H1 (cell line): ENCODE measurements around the gene SRD5A3. TPM values are rescaled to one million over a fixed set of nuclear protein-coding genes. Genes with fewer than 3 reads are reported as not detected.

Experiments
- CTCF ChIA-PET: fragments of 300-600 bp; sonication (Branson Sonifier 250); formaldehyde crosslinking; loops from one replicate; lab custom pipeline; 2021; ENCODE audit not compliant: partially characterized antibody; lab: Charles Lee
- POLR2A ChIA-PET: fragments of 300-600 bp; sonication (Branson Sonifier 250); formaldehyde crosslinking; loops from one replicate; lab custom pipeline; 2021; ENCODE audit warnings: inconsistent platforms; ENCODE audit not compliant: partially characterized antibody; lab: Charles Lee
- DNase-seq, 2 experiments: peaks; one replicate each; pipeline versions ENCODE4 v3.0.0 to v3.0.0-alpha.2; 2010 to 2022; ENCODE audit warnings: low spot score in 2 of 2, low read depth in 1 of 2, mixed read lengths in 1 of 2
- FAIRE-seq: peaks from 2 replicates; lab custom pipeline; 2011; peaks lifted over from hg19 to GRCh38; lab: Jason Lieb, UNC
- H2AFZ ChIP-seq: 2 replicates; pipeline ENCODE4 v1.8.1; 2012; ENCODE audit warnings: low read length, inconsistent platforms
- H2AK5ac ChIP-seq: 2 replicates; pipeline ENCODE4 v1.6.1; 2013; ENCODE audit warnings: low read depth, low read length
- H2BK120ac ChIP-seq: replicated peaks from 2 replicates; pipeline ENCODE3; 2013; ENCODE audit warnings: low read depth, low read length, inconsistent platforms
- H2BK12ac ChIP-seq: 2 replicates; pipeline ENCODE4 v1.6.1; 2013; ENCODE audit warnings: low read depth, low read length
- H2BK15ac ChIP-seq: 2 replicates; pipeline ENCODE4 v1.6.1; 2013; ENCODE audit warnings: low read length
- H2BK20ac ChIP-seq: 2 replicates; pipeline ENCODE4 v1.6.1; 2013; ENCODE audit warnings: low read length
- H2BK5ac ChIP-seq: 2 replicates; pipeline ENCODE4 v1.6.1; 2013; ENCODE audit warnings: low read depth, low read length
- H3K14ac ChIP-seq: 2 replicates; pipeline ENCODE4 v1.6.1; 2013; ENCODE audit warnings: inconsistent platforms; ENCODE audit not compliant: insufficient read length
- H3K18ac ChIP-seq: 2 replicates; pipeline ENCODE4 v1.6.1; 2013; ENCODE audit warnings: low read length; ENCODE audit errors: extremely low read depth
- H3K23ac ChIP-seq: 2 replicates; pipeline ENCODE4 v1.6.1; 2013; ENCODE audit warnings: inconsistent platforms; ENCODE audit not compliant: insufficient read length
- H3K23me2 ChIP-seq: 2 replicates; pipeline ENCODE4 v1.6.1; 2013; ENCODE audit warnings: low read depth, low read length
- H3K27ac ChIP-seq: 2 replicates; pipeline ENCODE4 v1.6.1; 2011; ENCODE audit warnings: low read depth, low read length, inconsistent platforms
- H3K27me3 ChIP-seq, 4 experiments: replicated peaks in 1 of 4; 1 replicate in 1 of 4; 2 replicates in 3 of 4; pipeline versions ENCODE4 v1.6.1 to v1.8.1; 2011 to 2013; ENCODE audit warnings: low read length in 3 of 4, mild to moderate bottlenecking in 3 of 4, inconsistent platforms in 2 of 4, mixed read lengths in 2 of 4, moderate library complexity in 1 of 4; ENCODE audit not compliant: control insufficient read depth in 3 of 4, insufficient read depth in 3 of 4; ENCODE audit errors: extremely low read depth in 1 of 4
- H3K36me3 ChIP-seq, 4 experiments: 2 replicates each; pipeline versions ENCODE4 v1.6.1 to v1.8.1; 2011 to 2013; ENCODE audit warnings: mild to moderate bottlenecking in 4 of 4, low read length in 3 of 4, moderate library complexity in 2 of 4, control low read depth in 1 of 4, inconsistent platforms in 1 of 4; ENCODE audit not compliant: insufficient read depth in 4 of 4, control insufficient read depth in 2 of 4
- H3K4ac ChIP-seq: replicated peaks from 2 replicates; pipeline ENCODE3; 2013; ENCODE audit warnings: low read length, low read depth, mixed read lengths, inconsistent platforms; ENCODE audit not compliant: insufficient read length
- H3K4me1 ChIP-seq, 4 experiments: replicated peaks in 1 of 4; 1 replicate in 1 of 4; 2 replicates in 3 of 4; pipeline versions ENCODE4 v1.6.1 to v1.8.1; 2011 to 2013; ENCODE audit warnings: low read length in 3 of 4, inconsistent platforms in 2 of 4, mixed read lengths in 1 of 4; ENCODE audit not compliant: insufficient read depth in 4 of 4, control insufficient read depth in 3 of 4
- H3K4me2 ChIP-seq, 2 experiments: 2 replicates each; pipeline versions ENCODE4 v1.6.1 to v1.8.1; 2011 to 2013; ENCODE audit warnings: low read depth in 2 of 2, low read length in 2 of 2, control low read depth in 1 of 2, inconsistent platforms in 1 of 2, mild to moderate bottlenecking in 1 of 2; ENCODE audit not compliant: insufficient read depth in 1 of 2
- H3K4me3 ChIP-seq, 4 experiments: fragments of 200-600, 300-600 bp in 1 of 4; sonication (generic), shearing (Covaris generic), sonication (Bioruptor Twin) in 1 of 4; 2 replicates each; pipeline versions ENCODE4 v1.5.1 to v1.8.1; 2011 to 2016; ENCODE audit warnings: low read length in 4 of 4, low read depth in 3 of 4, control low read depth in 2 of 4, inconsistent platforms in 2 of 4, mild to moderate bottlenecking in 2 of 4, mixed read lengths in 1 of 4, moderate library complexity in 1 of 4; ENCODE audit not compliant: insufficient read depth in 2 of 4; ENCODE audit errors: extremely low read depth in 1 of 4
- H3K56ac ChIP-seq: replicated peaks from 2 replicates; pipeline ENCODE3; 2013; ENCODE audit warnings: low read depth, mild to moderate bottlenecking, mixed read lengths, low read length, inconsistent platforms; ENCODE audit not compliant: insufficient read length
- H3K79me1 ChIP-seq: 2 replicates; pipeline ENCODE4 v1.6.1; 2013; ENCODE audit warnings: low read depth, low read length, control low read depth
- H3K79me2 ChIP-seq, 2 experiments: 2 replicates each; pipeline versions ENCODE4 v1.6.1 to v1.8.1; 2012 to 2013; ENCODE audit warnings: low read length in 2 of 2, mild to moderate bottlenecking in 2 of 2, inconsistent platforms in 1 of 2; ENCODE audit not compliant: insufficient read depth in 2 of 2, control insufficient read depth in 1 of 2
- H3K9ac ChIP-seq, 4 experiments: replicated peaks in 1 of 4; 1 replicate in 1 of 4; 2 replicates in 3 of 4; pipeline versions ENCODE4 v1.6.1 to v1.8.1; 2011 to 2013; ENCODE audit warnings: low read depth in 3 of 4, low read length in 3 of 4, control low read depth in 2 of 4, mild to moderate bottlenecking in 2 of 4, moderate library complexity in 2 of 4, inconsistent platforms in 1 of 4; ENCODE audit errors: extremely low read depth in 1 of 4
- H3K9me3 ChIP-seq, 2 experiments: 2 replicates each; pipeline versions ENCODE4 v1.6.1 to v1.8.1; 2012 to 2013; ENCODE audit warnings: mild to moderate bottlenecking in 2 of 2, moderate library complexity in 2 of 2, control low read depth in 1 of 2, inconsistent platforms in 1 of 2, low read depth in 1 of 2, low read length in 1 of 2, mixed read lengths in 1 of 2; ENCODE audit not compliant: insufficient read depth in 2 of 2
- H4K20me1 ChIP-seq, 2 experiments: replicated peaks in 1 of 2; 2 replicates each; pipeline versions ENCODE3 to v1.8.1; 2011 to 2013; ENCODE audit warnings: inconsistent platforms in 2 of 2, low read length in 2 of 2, mild to moderate bottlenecking in 1 of 2; ENCODE audit not compliant: insufficient read depth in 2 of 2, control insufficient read depth in 1 of 2
- H4K5ac ChIP-seq: 2 replicates; pipeline ENCODE4 v1.6.1; 2013; ENCODE audit warnings: low read length, low read depth, mixed read lengths, inconsistent platforms; ENCODE audit not compliant: insufficient read length
- H4K8ac ChIP-seq: 2 replicates; pipeline ENCODE4 v1.8.0; 2013; ENCODE audit warnings: mild to moderate bottlenecking, moderate library complexity, low read length, inconsistent platforms; ENCODE audit not compliant: insufficient read depth; ENCODE audit errors: extremely low read depth
- H4K91ac ChIP-seq: replicated peaks from 2 replicates; pipeline ENCODE3; 2013; ENCODE audit warnings: low read length, mixed read lengths, inconsistent platforms; ENCODE audit not compliant: insufficient read length
- CEBPB ChIP-seq: IDR thresholded peaks from 2 replicates; pipeline ENCODE4 v1.6.1; 2012; ENCODE audit warnings: low read depth, low read length
- EP300 ChIP-seq, 2 experiments: IDR thresholded peaks; 1 replicate in 1 of 2; 2 replicates in 1 of 2; pipeline ENCODE4 v1.6.1; 2011 to 2012; ENCODE audit warnings: low read depth in 2 of 2, low read length in 2 of 2, mild to moderate bottlenecking in 2 of 2, borderline replicate concordance in 1 of 2, inconsistent platforms in 1 of 2, moderate library complexity in 1 of 2
- JUN ChIP-seq: IDR thresholded peaks from 2 replicates; pipeline ENCODE4 v1.6.1; 2011; ENCODE audit warnings: low read depth, mild to moderate bottlenecking, improper control_type of control experiment, low read length
- NANOG ChIP-seq: IDR thresholded peaks from 2 replicates; pipeline ENCODE4 v1.6.1; 2011; ENCODE audit warnings: low read length, low read depth, mild to moderate bottlenecking, inconsistent platforms; ENCODE audit not compliant: insufficient read depth, poor library complexity, severe bottlenecking
- PHF8 ChIP-seq: fragments of 200-600 bp; sonication (generic); conservative IDR thresholded peaks from 2 replicates; pipeline ENCODE4 v1.7.1; 2012; ENCODE audit warnings: low read depth, mild to moderate bottlenecking, inconsistent platforms, low read length, moderate library complexity
- RAD21 ChIP-seq, 2 experiments: IDR thresholded peaks in 1 of 2; conservative IDR thresholded peaks in 1 of 2; 2 replicates each; pipeline ENCODE4 v1.6.1; 2011; ENCODE audit warnings: low read depth in 2 of 2, low read length in 2 of 2, improper control_type of control experiment in 1 of 2, inconsistent platforms in 1 of 2, mild to moderate bottlenecking in 1 of 2, moderate library complexity in 1 of 2
- SAP30 ChIP-seq: fragments of 300-600 bp; sonication (generic); IDR thresholded peaks from 2 replicates; pipeline ENCODE4 v1.7.1; 2012; ENCODE audit warnings: low read length, moderate library complexity, mild to moderate bottlenecking, inconsistent platforms; ENCODE audit not compliant: insufficient read depth, insufficient replicate concordance
- SIN3A ChIP-seq, 2 experiments: IDR thresholded peaks in 1 of 2; conservative IDR thresholded peaks in 1 of 2; 2 replicates each; pipeline ENCODE4 v1.6.1; 2011 to 2012; ENCODE audit warnings: low read length in 2 of 2, improper control_type of control experiment in 1 of 2, low read depth in 1 of 2, mild to moderate bottlenecking in 1 of 2
- WGBS, 2 experiments: shearing (Covaris generic) in 1 of 2; methylation state at CpG; one replicate each; pipeline versions ENCODE4 v1.1.6 to v1.1.7; 2013 to 2015; ENCODE audit warnings: low lambda C conversion rate in 2 of 2, mixed read lengths in 2 of 2, inconsistent platforms in 1 of 2, low coverage in 1 of 2, missing lambda C conversion rate in 1 of 2; ENCODE audit not compliant: insufficient replicate concordance in 2 of 2, insufficient coverage in 1 of 2, insufficient read length in 1 of 2; ENCODE audit errors: extremely low coverage in 1 of 2, missing lambda C conversion rate in 1 of 2; 5-methylcytosine and 5-hydroxymethylcytosine counted together
- polyA plus RNA-seq, 7 experiments: library from polyadenylated mRNA; depleted of rRNA in 3 of 7; stranded (reverse) in 5 of 7; unstranded in 2 of 7; fragments of >200 nt in 5 of 7; fragments of 200-250 nt in 2 of 7; gene quantifications; 1 replicate in 5 of 7; 2 replicates in 1 of 7; 4 replicates in 1 of 7; pipeline versions ENCODE4 v1.2.1 to v1.2.3, GENCODE V29; 2011 to 2013; ENCODE audit warnings: missing spikeins in 2 of 7, mixed read lengths in 2 of 7
- total RNA-seq: library from RNA; stranded (reverse); fragmentation: NEBNext Ultra II Directional; extraction: Animal tissue kit (Norgen Biotek cat#: 25700); gene quantifications from 2 replicates; pipeline ENCODE4 v1.2.1, GENCODE V29; 2021

Gene SRD5A3
- total and polyA plus RNA-seq, 2 of the 8 experiments (the other 6 are each of a cell fraction or from before 2014, with no cell fraction given), result 19.6 to 34.6 TPM

DNA sequence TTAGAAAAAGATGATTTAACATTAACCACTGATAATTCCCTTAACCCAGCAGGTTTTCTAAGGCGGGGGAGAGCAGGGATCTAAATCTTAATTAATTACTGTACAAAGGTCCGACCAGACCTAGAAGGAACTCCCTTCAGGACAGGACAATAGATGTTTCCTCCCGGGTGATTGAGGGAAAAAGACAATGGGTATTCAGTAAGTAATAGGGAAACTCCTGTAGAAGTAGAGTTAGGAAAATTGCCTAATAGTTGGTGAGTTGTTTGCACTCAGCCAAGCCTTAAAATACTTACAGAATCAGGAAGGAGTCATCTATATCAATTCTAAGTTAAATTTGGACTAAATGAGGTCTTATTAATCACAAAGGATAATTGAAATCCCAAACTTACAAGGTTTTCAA is 5.8 kb upstream of the SRD5A3 start:
- Histone ChIP-seq H3K18ac (no peak overlapping the region), H3K79me1 (no peaks in the 10 kb centered on the region), H3K36me3 (no peaks in the 10 kb centered on the region), H3K4me1 (peaks cover 0 to 3% (median 0%) of the 10 kb centered on the region in 4 experiments; a peak in 2 of 7 replicates), H3K23me2 (no peaks in the 10 kb centered on the region), H3K14ac (no peak overlapping the region), H2BK15ac (no peak overlapping the region), H4K8ac (no peak overlapping the region), H4K5ac (no peak overlapping the region), H3K23ac (no peak overlapping the region), H2BK120ac (no peak overlapping the region), H2BK20ac (no peak overlapping the region), H3K4ac (no peak overlapping the region), H3K27ac (no peak overlapping the region), H4K20me1 (no peaks in the 10 kb centered on the region), H2BK12ac (no peak overlapping the region), H3K9ac (no peak overlapping the region), H3K56ac (no peak overlapping the region), H3K79me2 (no peaks in the 10 kb centered on the region), H2AFZ (no peak overlapping the region), H3K4me2 (no peak overlapping the region), H4K91ac (no peak overlapping the region), H2AK5ac (no peak overlapping the region), H2BK5ac (no peak overlapping the region), H3K4me3 (no peak overlapping the region), H3K27me3 (no peaks in the 10 kb centered on the region), H3K9me3 (no peaks in the 10 kb centered on the region)
- DNase-seq, result no peak
- TF ChIP-seq EP300 (IDR thresholded peaks at IDR 0.05; ENCODE audit: borderline replicate concordance in 1 of 2, low read depth in 2 of 2, low read length in 2 of 2) (no peak), RAD21 (IDR thresholded peaks at IDR 0.05 in 1 of 2, conservative IDR thresholded peaks at IDR 0.05 in 1 of 2; ENCODE audit: low read depth in 2 of 2, low read length in 2 of 2) (no peak), CEBPB (no peak), SAP30 (no peak), PHF8 (no peak), JUN (no peak), SIN3A (conservative IDR thresholded peaks at IDR 0.05 in 1 of 2, IDR thresholded peaks at IDR 0.05 in 1 of 2; ENCODE audit: low read depth in 1 of 2, low read length in 2 of 2) (no peak), NANOG (no peak)
- CTCF ChIA-PET, result interaction anchor here (1.0 to 1.3 kb wide), 3 partner anchors 18 to 376 kb away, joined by 3 to 5 read pairs (median 5); no protein-coding TSS in a partner anchor
- POLR2A ChIA-PET, result no interaction called here
- WGBS, 2 experiments, result 70% methylated on average over 3 of the region's 3 CpGs; no CpG with 5 or more reads in 1 of the 2 experiments
- FAIRE-seq, result no peak
